Mucosa of stomach (tissue), 1 donor: Measurements from ENCODE around the gene CSTF3.

Experiments used
- H3K27me3 ChIP-seq: one replicate; pipeline ENCODE4 v1.7.0; 2013; ENCODE audit warnings: mild to moderate bottlenecking, low read length; ENCODE audit not compliant: control insufficient read depth, insufficient read depth
- H3K36me3 ChIP-seq: one replicate; pipeline ENCODE4 v1.7.0; 2013; ENCODE audit warnings: low read length; ENCODE audit not compliant: control insufficient read depth, insufficient read depth
- H3K4me1 ChIP-seq: one replicate; pipeline ENCODE4 v1.7.0; 2013; ENCODE audit warnings: mild to moderate bottlenecking, low read length; ENCODE audit not compliant: control insufficient read depth, insufficient read depth
- H3K4me3 ChIP-seq: one replicate; pipeline ENCODE4 v1.7.0; 2013; ENCODE audit warnings: low read length
- H3K9ac ChIP-seq: one replicate; pipeline ENCODE4 v1.7.0; 2013; ENCODE audit warnings: mild to moderate bottlenecking, low read length, moderate library complexity
- H3K9me3 ChIP-seq: one replicate; pipeline ENCODE4 v1.7.0; 2013; ENCODE audit warnings: mild to moderate bottlenecking, low read length, moderate library complexity; ENCODE audit not compliant: control insufficient read depth
- donor health status: Pancreatic carcinoma.

Gene CSTF3

GRCh38 chr11:33045551-33046255, 115.6 kb downstream of the CSTF3 start:
- Histone ChIP-seq H3K4me3 (no peak overlapping the region), H3K36me3 (no peaks in the 10 kb centered on the region), H3K27me3 (no peaks in the 10 kb centered on the region), H3K9ac (no peak overlapping the region), H3K9me3 (no peaks in the 10 kb centered on the region), H3K4me1 (no peaks in the 10 kb centered on the region)

DNA sequence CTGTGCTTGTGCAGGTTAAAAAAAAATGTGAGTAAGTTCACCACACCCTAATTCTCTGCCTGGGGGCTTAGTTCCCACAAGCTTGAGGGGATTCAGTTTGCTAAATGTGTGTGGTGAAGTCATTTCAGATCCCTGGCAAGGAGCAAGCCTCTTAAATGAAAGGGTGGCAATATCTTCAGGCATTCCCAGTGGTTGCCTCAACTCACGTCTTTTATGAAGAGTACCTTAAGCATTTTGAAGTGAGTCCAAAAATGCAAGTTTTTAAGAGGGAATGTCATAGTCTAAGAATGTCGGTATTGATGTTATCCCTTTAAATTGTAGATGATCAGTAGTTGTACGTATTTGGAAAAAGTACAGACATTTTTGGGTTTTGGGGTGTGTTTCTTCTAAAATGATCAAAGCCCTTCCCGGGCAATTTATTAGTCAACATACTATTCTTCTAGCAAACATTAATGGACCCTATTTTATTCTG, 117.0 kb downstream of the CSTF3 start:
- Histone ChIP-seq H3K4me3 (no peak overlapping the region), H3K9ac (no peak overlapping the region), H3K27me3 (no peaks in the 10 kb centered on the region), H3K4me1 (no peaks in the 10 kb centered on the region), H3K9me3 (no peaks in the 10 kb centered on the region), H3K36me3 (no peaks in the 10 kb centered on the region)

DNA sequence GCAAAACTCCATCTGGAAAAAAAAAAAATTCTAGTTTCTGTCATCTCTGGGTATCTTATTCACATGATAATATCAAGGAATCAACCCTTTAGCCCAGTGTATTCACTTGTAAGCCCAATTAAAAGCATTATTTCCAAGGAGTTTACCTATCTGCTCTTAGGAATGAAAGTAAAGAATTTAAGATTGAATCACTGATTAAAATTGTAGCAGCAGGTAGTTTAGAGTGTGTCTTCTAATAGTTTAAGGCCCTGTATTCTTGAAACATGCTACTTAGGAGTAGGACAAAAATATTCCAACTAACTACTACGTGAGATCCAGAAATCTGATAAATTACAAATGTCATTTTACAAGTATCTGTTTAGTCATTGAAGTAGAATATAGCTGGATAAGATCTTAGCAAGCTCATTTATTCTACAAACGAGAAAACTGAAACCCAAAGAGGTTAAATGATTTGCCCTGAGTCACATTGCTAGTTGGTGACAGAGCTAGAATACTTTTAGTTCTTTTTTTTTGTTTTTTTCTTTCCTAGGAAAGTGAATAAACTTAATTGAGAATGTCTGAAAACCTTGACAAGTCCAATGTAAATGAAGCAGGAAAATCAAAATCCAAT, 118.0 kb downstream of the CSTF3 start:
- no peak overlapping the region for H3K4me3 ChIP-seq
- H3K36me3 ChIP-seq = no peaks in the 10 kb centered on the region
- no peaks in the 10 kb centered on the region for H3K27me3 ChIP-seq
- H3K9me3 ChIP-seq = no peaks in the 10 kb centered on the region
- no peaks in the 10 kb centered on the region for H3K4me1 ChIP-seq
- no peak overlapping the region for H3K9ac ChIP-seq

DNA sequence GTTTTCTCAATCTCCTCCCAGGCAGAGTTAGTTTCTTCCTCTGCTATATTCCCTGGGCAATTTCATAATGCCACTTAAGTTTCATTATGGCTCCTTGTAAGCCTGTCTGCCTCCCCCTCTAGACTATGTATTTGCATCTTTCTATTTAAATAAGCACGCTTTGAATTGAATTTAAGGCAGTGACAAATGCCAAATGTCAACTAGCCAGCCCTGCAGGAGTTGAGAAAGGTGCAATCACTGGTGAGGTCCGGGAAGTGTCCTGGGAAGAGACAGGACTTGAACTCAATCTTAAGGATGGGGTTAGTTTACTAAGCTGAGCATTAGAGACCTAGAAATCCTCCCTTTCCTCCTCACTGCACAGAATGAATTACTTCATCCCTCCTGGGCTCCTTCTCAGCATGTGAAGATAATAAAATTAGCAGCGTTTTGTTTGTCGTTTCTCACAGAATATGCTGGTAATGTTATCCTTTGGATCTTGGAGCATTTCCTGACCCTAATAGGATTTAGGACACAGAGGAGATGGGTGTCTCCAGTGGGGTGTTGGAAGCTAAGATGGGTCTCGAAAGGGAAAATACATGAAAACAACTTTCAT, 120.3 kb downstream of the CSTF3 start:
- H3K27me3 ChIP-seq = no peaks in the 10 kb centered on the region
- H3K9me3 ChIP-seq = no peaks in the 10 kb centered on the region
- no peaks in the 10 kb centered on the region for H3K36me3 ChIP-seq
- H3K4me3 ChIP-seq = no peak overlapping the region
- no peak overlapping the region for H3K9ac ChIP-seq
- H3K4me1 ChIP-seq = no peaks in the 10 kb centered on the region

DNA sequence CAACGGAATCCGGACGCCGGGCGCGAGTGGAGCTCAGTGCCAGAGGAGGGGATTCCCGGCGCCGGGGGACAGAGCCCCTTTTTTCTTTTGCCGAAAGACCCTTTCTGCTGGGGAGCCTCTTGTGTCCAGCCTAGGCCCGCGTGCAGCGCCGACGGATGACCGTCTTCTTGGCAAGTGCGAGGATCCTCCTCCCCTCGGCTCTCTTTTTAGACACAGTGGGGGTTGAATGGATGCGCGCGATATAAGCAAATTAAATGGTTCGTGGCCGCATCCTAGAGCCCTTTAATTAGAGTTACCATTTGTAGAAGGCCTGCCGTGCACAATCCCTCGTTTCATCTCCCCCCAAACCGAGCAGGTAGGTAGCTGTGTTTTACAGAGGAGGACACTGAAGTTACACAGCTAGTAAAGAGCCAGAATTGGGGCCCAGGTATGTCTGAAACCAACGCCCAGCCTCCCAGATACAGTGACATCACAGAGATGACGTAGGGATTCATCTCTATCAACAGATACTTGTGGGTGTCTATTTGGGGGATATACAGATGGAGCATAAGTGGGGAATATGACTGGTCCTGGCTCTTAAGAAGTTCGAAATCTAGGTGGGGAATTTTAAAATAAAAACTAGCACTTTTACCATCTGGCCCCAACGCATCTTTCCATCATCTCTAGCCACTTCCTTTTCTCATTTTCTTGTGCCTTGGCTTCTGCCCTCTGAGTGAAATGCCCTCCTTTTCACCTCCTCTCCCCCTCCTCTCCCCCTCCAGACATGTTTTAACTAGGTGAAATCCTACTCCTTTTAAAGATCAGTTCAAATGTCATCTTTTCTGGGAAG, 121.0 kb downstream of the CSTF3 start:
- Histone ChIP-seq H3K36me3 (no peaks in the 10 kb centered on the region), H3K27me3 (no peaks in the 10 kb centered on the region), H3K9ac (peak overlapping the region; percentile 91), H3K9me3 (no peaks in the 10 kb centered on the region), H3K4me1 (no peaks in the 10 kb centered on the region), H3K4me3 (peak overlapping the region; percentile 80)

DNA sequence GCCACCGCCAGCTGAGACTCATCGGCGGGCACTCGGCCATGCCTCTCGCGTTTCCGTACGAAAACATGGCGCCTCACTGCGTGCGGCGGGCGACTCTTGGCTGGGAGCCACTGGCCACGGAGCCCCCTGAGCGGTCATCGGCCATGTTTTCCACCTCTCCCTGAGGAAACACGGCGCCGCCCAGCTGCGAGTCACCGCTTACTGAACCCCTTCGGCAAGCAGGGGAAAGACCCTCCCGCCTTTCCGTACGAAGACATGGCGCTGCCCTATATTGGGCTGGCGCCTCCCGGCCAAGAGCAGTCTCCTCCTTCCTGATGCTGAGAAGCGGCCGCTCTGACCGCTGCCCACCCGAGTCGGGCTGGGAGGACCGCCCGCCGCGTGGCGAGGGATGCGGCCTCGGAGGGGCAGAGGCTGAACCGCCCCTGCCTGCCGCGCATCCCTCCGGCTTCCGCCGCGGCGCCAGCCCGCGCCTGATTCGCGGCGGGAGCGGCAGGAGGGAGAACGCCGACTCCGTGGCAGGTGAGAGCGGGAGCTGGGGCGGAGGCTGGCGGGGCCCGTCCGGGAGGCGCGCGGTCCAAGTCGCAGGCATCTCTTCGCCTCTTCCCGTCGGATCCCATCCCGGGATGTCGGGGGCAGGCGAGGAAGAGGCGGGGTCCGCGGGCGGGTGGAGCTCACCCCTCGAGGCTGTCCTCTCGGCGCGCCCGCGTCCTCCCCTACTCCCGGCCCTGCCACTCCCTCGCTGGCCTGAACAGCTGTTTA, 121.8 kb downstream of the CSTF3 start, which contains the start of gene TCP11L1:
TSS of gene TCP11L1 (plus strand) at position 299 of the 759 bp plus-strand sequence. CDS start 4,202 bp downstream, outside the sequence.
- H3K9me3 ChIP-seq = no peaks in the 10 kb centered on the region
- no peaks in the 10 kb centered on the region for H3K36me3 ChIP-seq
- H3K4me3 ChIP-seq = peak within 1 kb of the TSS; percentile 80
- H3K9ac ChIP-seq = peak within 1 kb of the TSS; percentile 91
- H3K4me1 ChIP-seq = no peaks in the 10 kb centered on the region
- no peaks in the 10 kb centered on the region for H3K27me3 ChIP-seq

DNA sequence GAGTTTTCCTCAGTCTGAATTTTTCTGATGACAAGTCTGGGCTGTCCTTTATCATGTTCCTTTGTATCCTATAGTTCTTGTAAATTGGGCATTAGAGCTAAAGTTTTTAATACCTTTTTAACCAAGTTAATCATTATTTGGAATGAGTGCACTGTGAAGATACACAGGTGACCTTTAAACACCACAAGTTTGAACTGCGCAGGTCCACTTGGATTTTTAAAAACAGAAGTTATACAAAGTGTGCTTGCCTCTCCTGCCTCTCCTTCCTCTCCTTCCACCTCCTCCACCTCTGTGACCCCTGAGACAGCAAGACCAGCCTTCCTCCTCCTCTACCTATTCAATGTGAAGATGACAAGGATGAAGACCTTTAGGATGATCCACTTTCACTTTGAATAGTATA, 126.3 kb downstream of the CSTF3 start:
- Histone ChIP-seq H3K36me3 (no peaks in the 10 kb centered on the region), H3K27me3 (no peaks in the 10 kb centered on the region), H3K4me3 (no peak overlapping the region), H3K4me1 (no peaks in the 10 kb centered on the region), H3K9ac (no peak overlapping the region), H3K9me3 (no peaks in the 10 kb centered on the region)
